T-helper 2 cell (primary cell): ENCODE measurements around the gene BCAP31.
"Not testable (repeated sequence)": the region's sequence is repeated elsewhere in the genome, so short reads cannot be mapped to it uniquely, and the experiment has no call there.

ENCODE experiments used
- DNase-seq, 5 experiments: peaks; one replicate each; pipeline versions ENCODE4 v3.0.0 to v3.0.0-alpha.2; 2012 to 2022

The BCAP31 gene

GRCh38 chrX:153733651-153734240 is 9.6 kb upstream of the BCAP31 start:
- no peak for DNase-seq

GRCh38 chrX:153732401-153732800 is 8.2 kb upstream of the BCAP31 start:
- no peak for DNase-seq

- no peak for DNase-seq
Observed at GRCh38 chrX:153731845-153732215, 7.6 kb upstream of the BCAP31 start.

GRCh38 chrX:153731117-153731844 is 7.1 kb upstream of the BCAP31 start:
- peak in 1 of 5 experiments; percentile 41 for DNase-seq

GRCh38 chrX:153730115-153730514 is 5.9 kb upstream of the BCAP31 start:
- not testable (repeated sequence) for DNase-seq

- DNase-seq, result no peak
Observed at GRCh38 chrX:153728951-153729631, 4.9 kb upstream of the BCAP31 start.

GRCh38 chrX:153728095-153728494 is 3.9 kb upstream of the BCAP31 start:
- no peak for DNase-seq

GRCh38 chrX:153727123-153727931 is 3.1 kb upstream of the BCAP31 start:
- no peak for DNase-seq

GRCh38 chrX:153726286-153727122 is 2.3 kb upstream of the BCAP31 start:
- peak in 2 of 5 experiments; percentile 60 to 72 for DNase-seq

- no peak for DNase-seq
Observed at GRCh38 chrX:153725832-153726285, 1.7 kb upstream of the BCAP31 start.

GRCh38 chrX:153725039-153725831 is 1.0 kb upstream of the BCAP31 start:
- peak in 1 of 5 experiments; percentile 36 for DNase-seq

GRCh38 chrX:153723351-153724251 is 586 bp downstream of the BCAP31 start:
- DNase-seq, result peak; percentile 22 to 64 (median 40)

GRCh38 chrX:153722704-153723350 is 1.4 kb downstream of the BCAP31 start:
- DNase-seq, result no peak

- DNase-seq, result no peak
Observed at GRCh38 chrX:153719701-153720100, 4.5 kb downstream of the BCAP31 start.

- no peak for DNase-seq
Observed at GRCh38 chrX:153719238-153719637, 4.9 kb downstream of the BCAP31 start.

- DNase-seq, result no peak
Observed at GRCh38 chrX:153717445-153717844, 6.7 kb downstream of the BCAP31 start.

GRCh38 chrX:153714256-153714655 is 9.9 kb downstream of the BCAP31 start:
- DNase-seq, result no peak

GRCh38 chrX:153709726-153710674 is 14.2 kb downstream of the BCAP31 start:
- no peak for DNase-seq
